Measurements from ENCODE around the gene GRK3.
"Not testable (repeated sequence)": the region's sequence is repeated elsewhere in the genome, so short reads cannot be mapped to it uniquely, and the experiment has no call there.

The GRK3 gene

DNA sequence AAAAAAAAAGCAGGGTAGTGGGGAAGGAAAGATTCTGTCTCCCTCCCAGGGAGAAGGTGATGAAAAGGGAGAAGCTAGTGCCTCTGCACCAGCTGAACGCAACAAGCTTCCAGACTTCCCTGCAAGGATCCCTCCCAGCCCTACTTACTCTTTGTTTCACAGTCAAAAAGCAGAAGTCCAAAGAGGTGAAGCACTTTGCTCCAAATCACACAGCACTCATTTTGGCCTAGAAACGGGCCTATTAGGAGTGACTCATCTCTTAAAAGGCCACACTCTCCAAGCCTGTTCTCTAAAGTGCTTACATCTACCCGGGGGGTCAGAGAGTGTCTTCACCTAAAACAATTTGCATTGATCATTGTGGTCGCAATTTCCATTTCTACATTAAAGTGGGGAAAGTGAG, 17.7 kb upstream of the GRK3 start:
- Histone ChIP-seq H3K27ac (peak overlapping the region in 1 of 21 experiments; percentile 9), H3K4me3 (no peak overlapping the region)

DNA sequence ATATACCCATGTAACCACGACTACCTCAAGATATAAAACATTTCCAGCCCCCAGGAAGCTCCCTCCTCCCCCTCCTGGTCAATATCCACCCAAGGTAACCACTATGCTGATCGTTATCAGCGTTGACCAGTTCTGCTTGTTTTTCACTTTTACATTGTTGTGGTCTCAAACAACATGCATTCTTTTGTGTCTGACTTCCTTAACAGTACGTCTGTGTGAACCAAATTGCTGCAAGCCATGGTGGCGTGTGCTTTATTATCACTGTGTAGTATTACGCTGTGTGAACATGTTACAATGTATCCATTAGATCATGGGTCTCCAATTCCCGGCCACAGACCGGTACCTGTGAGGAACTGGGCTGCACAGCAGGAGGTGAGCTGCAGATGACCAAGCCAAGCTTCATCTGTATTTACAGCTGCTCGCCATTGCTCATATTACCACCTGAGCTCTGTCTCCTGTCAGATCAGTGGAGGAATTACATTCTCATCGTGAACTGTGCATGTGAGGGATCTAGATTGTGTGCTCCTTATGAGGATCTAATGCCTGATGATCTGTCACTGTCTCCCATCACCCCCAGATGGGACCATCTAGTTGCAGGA, 15.5 kb upstream of the GRK3 start:
- Histone ChIP-seq H3K27ac (no peak overlapping the region), H3K4me3 (no peak overlapping the region)

DNA sequence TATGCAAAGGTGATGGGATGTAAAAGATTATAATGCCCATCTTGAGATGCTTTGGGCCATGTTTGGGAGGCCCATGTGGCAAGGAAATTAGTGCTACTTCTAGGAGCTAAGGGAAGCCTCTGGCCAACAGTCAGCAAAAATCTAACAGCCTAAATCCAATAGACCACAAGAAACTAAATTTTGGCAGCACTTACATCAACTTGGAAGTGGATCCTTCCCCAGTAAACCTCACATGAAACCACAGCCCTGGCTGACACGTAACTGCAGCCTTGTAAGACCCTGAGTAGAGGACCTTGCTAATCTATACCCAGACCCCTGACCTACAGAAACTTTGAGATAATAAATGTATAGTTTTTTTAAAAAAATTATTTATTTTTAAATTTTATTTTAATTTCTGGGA, 13.1 kb upstream of the GRK3 start:
- Histone ChIP-seq H3K4me3 (no peak overlapping the region), H3K27ac (no peak overlapping the region)

DNA sequence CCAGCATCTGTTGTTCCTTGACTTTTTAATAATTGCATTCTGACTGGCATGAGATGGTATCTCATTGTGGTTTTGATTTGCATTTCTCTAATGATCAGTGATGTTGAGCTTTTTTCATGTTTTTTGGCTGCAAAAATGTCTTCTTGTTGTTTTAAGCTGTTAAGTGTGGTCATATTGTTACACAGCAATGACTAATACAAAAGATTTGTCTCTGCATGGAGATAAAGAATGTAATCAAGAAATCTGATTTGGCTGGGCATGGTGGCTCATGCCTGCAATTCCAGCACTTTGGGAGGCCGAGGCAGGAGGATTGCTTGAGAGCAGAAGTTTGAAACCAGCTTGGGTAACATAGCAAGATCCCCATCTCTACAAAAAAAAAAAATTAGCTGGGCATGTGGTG, 12.1 kb upstream of the GRK3 start:
- H3K27ac ChIP-seq, H3K4me3 ChIP-seq: not testable (repeated sequence)

DNA sequence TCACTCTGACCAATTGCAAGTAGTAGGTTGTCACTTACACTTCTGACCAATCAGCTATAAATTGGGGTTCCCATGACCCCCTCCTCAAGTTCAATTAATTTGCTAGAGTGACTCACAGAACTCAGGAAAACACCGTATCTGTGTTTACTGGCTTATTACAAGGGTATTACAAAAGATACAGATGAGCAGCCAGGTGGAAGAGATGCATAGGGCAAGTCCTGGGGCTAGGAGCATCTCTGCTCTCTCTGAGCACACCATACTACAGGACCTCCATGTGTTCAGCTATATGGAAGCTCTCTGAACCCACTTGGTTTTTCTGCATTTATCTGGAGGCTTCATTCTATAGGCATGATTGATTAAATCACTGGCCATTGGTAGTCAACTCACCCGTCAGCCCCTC, 11.3 kb upstream of the GRK3 start:
- no peak overlapping the region for H3K27ac ChIP-seq

DNA sequence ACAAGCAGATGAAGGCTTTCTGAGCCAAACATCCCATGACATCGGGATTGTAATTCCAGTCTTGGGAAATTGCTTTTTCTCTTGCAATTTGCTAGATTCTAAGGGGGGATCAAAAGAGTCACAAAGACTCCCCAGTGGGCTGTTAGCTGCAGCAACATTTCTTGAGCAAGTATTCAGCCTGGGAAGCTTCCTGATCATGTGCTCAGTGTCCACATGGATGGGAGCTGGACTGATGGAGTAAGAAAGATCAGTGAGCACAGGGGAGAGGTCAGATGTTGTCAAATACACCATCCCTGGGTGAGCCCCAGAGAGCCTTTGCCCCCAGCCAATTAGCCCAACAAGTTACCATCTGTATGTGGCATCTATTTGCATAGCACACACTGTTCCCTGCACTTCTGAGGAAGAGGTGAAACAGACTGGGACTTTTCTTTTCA, 10.2 kb upstream of the GRK3 start:
- Histone ChIP-seq H3K27ac (peak overlapping the region in 2 of 21 experiments; percentile 4 to 18), H3K4me3 (no peak overlapping the region)

More for the DNA sequence above, 11.3 kb upstream of the GRK3 start:
- H3K4me3 ChIP-seq, result no peak overlapping the region

DNA sequence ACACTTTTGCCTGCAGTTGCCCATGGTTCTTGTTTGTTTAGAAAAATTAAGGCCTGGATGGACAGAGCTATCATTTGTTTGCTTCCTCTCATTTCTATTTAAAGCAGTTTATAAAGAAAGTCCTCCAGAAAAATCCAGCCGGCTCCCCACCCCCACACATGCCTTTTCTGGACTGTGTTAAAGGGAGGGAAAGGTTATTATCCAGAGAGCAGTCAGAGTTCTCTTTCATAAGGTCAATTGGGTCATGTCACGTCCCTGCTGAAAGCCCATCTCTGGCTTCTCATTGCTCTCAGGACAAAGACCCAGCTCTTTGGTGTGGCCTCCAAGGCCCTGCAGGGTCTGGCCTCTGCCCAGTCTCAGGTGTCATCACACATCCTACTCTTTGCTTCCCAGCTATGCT, 9.8 kb upstream of the GRK3 start:
- Histone ChIP-seq H3K4me3 (no peak overlapping the region), H3K27ac (peak overlapping the region in 2 of 21 experiments; percentile 4 to 18)

DNA sequence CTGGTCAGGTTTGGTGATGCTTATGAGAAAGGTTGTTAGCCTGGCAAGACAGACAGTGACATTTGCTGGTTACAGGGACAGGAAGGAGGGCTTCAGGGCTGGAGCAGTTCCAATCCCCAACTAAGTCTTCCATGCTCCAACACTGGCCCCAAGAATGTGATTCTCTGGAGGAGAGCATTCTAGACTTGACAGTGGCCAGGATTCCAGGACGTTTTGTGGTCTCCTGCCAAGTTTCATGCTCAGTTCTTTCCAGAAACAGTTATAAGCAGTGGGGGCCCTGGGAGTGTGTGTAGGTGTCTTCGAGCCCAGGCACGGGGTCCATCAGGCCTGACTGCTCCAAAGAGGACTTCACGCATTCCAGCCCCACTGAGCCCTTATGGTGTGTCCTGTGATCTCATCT, 8.9 kb upstream of the GRK3 start:
- Histone ChIP-seq H3K27ac (no peak overlapping the region), H3K4me3 (no peak overlapping the region)

DNA sequence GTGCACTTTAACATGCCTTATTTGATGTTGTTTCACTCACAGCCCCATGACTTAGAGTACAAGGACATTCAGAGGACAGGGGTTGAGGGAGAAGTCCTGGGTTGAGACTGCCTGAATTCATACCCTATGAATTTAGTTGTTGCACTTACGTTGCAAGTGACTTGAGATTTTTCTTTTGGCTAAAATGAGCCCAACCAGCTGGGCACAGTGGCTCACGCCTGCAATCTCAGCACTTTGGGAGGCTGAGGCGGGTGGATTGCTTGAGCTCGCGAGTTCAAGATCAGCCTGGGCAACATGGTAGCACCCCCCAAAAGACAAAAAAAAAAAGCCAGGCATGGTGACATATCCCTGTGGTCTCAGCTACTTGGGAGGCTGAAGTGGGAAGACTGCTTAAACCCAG, 7.3 kb upstream of the GRK3 start:
- Histone ChIP-seq H3K4me3 (no peak overlapping the region), H3K27ac (no peak overlapping the region)

DNA sequence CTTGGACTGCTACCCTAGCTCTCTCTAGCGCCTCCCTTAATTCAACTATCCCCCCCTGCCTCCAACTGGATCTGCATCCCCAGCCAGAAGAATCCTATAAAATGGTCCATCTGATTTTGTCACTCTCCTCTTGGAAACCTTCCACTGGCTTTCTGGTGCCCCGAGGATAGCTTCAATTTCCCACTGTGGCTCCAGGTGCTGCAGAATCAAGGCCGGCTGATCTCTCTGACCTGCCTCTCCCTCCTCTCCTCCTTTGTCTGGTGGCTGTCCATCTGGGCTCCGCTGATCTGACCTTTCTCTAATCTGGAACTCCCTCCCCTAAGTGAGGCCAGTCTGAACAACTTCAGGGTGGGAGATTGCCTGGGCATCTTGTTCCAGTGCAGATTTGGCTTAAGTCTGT, 6.1 kb upstream of the GRK3 start:
- Histone ChIP-seq H3K4me3 (no peak overlapping the region), H3K27ac (no peak overlapping the region)

DNA sequence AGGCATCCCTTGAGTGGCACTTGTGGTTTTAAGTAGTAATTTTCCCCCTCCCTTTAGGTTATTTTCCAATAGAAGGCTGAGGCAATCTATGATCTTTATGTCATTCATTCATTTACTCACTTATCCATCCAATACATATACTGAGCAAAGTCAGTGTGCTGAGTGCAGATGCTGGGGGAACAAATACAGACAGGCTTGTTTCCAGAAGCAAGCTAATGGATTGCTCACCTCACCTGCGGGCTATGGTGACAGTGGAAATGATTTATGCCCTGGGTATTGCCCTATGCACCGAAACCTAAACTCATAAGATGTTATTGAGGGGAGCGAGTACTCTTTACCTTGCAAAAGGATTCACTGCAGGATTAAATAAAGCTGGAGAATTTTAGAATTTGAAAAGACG, 4.6 kb upstream of the GRK3 start:
- not testable (repeated sequence) for H3K4me3 ChIP-seq, H3K27ac ChIP-seq

DNA sequence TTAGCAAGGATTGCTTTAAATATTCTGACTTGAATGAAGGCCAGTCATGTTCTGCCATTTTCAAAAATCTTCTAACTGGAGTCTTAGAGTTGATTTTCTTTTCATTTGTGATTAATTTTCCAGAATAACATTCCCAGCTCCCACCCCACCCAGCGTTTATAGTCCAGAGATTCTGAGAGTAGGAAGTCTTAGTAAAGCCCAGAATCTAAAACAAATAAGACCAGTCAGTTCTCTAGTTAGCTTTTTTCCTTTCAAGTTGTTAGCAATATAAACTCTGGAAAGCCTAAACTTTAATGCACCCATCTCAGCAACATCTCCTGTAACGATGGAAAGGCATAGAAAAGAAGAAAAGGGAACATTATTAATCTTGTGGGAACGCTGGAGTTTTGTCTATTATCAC, 3.3 kb upstream of the GRK3 start:
- not testable (repeated sequence) for H3K4me3 ChIP-seq, H3K27ac ChIP-seq

DNA sequence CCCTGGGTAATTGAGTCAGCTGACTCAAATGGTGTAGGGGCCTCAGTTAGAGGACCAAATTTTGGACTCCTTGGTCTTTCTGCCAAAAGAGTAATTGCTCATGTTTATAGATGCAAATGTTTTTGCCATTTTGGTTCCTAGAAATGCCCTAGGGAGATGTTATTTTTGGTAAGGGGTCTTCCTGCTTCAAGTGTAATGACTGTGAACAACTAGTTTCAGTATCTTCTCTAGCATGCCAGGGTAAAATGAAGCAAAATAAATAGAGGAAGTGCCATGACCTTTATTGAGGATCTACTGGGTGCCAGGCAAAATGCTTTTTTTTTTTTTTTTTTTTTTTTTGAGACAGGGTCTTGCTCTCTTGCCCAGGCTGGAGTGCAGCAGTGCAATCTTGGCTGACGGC, 2.5 kb upstream of the GRK3 start:
- H3K4me3 ChIP-seq, result not testable (repeated sequence)
- H3K27ac ChIP-seq, result peak overlapping the region in 1 of 21 experiments; percentile 73

DNA sequence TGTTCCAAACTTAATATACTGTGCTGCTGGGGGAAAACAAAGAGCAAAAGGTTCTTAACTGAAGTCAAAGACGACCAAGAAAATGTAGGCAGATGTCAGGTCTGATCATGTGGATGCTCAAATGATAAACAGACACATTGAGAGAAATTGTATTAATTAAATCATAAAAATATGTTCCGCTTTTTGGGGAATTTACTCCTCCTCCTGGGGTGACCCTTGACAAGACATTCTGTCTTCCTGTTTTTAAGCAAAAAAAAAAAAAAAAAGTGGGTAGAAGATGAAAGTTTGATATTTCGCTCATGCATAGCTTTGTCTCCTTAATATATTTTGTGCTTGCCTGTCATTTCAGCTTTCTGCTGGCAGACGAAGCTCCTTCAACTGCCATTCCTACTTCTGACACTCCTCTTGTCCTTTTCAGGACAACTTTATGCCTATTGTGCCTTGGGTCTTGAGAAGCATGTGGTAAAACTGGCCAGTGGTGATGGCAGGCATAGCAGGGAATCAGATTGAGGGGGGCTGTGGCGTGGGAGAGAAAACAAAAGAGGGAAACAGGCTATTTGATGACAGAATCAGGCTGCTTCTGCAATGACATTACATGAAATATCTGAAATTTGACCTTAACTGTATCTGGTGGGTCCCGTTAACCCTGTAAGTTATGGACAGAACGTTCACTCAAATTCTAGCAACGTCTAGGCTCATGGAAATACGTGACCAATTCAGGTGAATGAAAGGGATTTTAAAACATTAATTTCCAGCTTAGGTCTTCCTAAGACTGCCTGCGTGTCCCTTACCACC, 1.3 kb upstream of the GRK3 start:
- Histone ChIP-seq H3K4me3 (peak overlapping the region in 3 of 7 experiments; percentile 77 to 84 (median 80)), H3K27ac (peak overlapping the region in 14 of 21 experiments; percentile 20 to 86 (median 72))

DNA sequence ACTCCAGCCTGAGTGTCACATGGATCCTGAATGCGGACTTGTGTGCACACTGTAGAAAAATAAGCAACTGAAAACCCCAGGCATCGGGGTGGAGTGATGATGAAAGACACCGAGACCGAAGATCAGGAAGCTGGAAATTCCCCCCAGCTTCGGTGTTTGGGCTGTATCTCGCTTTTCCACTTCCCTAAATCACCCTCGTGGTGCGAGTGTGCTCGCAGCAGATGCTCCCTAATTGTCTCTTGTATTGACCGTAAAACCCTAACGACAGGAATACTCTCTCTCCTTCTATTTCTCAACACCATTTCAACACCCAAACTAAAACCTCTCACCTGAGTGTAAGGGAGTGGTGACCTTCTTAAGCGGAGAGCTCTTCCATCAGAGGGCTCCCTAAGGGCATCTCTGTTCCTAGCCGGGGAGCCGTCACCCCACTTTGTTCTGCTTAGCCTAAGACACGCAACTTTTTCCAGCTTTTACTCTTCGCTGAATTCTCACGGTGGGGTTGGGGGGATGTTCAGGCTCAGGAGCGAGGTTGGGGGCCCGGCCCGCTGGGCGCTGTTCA, 635 bp upstream of the GRK3 start:
- H3K4me3 ChIP-seq, result peak overlapping the region; percentile 56 to 88 (median 80)
- peak overlapping the region in 20 of 21 experiments; percentile 4 to 86 (median 74) for H3K27ac ChIP-seq

DNA sequence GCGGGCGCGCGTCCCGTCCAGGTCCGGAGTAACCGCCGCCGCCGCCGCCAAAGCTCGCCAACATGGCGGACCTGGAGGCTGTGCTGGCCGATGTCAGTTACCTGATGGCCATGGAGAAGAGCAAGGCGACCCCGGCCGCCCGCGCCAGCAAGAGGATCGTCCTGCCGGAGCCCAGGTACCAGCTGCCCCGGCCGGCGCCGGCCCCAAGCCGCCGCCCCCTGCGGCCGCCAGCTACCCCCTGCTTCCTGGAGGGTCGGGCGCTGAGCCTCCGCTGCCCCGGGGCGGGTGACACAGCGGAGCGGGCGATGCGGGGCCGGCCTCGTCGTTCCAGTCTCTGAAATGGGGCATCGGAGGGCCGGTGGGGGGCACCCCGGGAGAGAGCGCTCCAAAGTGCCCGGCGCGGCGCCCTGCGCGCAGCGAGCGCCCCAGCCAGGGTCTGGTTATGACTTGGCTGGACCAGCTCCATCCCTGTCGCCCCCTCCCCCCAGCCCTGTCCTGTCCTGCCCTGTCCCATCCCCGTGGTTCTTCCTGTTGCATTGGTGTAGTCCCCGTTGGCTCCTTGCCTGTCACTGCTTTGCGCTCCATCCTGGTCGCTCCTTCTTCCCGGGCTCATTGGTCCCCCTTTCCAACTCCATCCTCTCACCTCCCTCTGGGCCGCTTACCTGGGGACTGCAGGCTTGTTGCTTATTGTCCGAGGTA, 653 bp downstream of the GRK3 start:
- peak overlapping the region; percentile 56 to 88 (median 80) for H3K4me3 ChIP-seq
- peak overlapping the region in 20 of 21 experiments; percentile 37 to 90 (median 79) for H3K27ac ChIP-seq

DNA sequence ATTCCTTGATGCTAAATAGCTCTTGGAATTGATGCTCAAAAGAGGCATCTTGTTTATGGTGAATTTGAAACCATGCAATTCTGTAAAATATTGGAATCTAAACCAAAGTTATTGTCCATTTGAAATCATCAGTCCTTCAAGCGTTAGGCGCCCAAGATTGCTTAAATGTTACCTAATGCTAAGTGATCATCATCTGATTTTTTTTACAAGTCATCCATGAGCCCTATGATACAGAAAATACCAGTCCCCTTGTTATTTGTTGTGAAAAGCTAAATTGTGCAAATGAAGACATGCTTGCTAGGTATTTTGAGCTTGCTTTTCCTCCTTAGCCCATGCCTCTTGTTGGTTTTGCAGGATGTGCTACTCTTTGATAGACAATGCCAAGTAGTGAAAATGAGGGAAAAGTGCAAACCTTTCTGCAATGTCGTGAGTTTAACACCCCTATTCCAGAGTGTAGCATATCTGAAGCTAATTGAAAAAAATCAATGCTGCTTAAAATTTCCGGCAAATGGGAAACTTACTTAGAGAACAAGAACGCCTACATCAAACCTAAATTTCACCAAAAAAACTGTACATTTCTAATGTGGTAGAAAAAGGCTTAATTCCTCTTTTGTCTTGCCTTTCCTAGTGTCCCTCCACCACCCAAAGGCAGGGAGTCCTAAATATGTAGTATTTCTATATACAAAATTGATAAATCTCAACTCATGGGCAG, 1.9 kb downstream of the GRK3 start:
- peak overlapping the region in 7 of 21 experiments; percentile 10 to 84 (median 78) for H3K27ac ChIP-seq
- H3K4me3 ChIP-seq, result peak overlapping the region in 5 of 7 experiments; percentile 4 to 88 (median 84)

DNA sequence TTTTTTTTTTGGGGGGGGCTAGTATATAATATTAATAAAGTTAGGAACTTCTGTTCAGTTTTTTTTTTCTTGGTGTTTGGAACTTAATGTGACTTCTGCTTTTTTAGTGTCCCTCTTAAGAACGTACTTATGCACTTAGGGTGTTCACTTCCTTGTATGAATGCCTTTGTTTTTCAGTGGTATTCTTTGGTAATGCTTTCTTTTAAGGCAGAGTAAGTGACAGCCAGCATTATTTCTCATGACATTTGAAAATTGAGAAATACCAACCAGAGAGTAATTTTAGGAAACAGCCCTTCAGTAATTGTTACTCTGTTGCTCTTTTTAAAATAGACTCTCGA, 2.4 kb downstream of the GRK3 start:
- Histone ChIP-seq H3K27ac (peak overlapping the region in 5 of 21 experiments; percentile 10 to 79 (median 33)), H3K4me3 (no peak overlapping the region)

DNA sequence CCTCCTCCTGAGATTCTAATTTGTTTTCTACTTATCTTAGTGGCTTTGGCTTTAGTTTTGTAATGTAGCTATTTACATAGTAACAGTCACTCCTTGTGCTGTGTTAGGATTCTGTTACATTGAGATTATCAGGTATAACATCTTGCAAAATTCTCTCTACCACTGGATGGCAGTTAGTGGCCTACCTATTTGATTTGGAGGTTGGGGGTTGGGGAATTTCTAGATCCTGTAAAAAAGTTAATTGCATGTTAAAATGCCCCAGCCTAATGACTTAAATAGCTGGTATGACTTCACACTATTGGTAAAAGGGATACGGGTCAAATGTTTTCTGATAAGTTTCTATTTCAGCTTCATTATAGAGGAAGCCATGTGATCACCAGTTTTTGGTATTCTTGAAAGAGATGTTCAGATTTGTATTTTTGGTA, 2.8 kb downstream of the GRK3 start:
- Histone ChIP-seq H3K4me3 (no peak overlapping the region), H3K27ac (peak overlapping the region in 2 of 21 experiments; percentile 21 to 79)

DNA sequence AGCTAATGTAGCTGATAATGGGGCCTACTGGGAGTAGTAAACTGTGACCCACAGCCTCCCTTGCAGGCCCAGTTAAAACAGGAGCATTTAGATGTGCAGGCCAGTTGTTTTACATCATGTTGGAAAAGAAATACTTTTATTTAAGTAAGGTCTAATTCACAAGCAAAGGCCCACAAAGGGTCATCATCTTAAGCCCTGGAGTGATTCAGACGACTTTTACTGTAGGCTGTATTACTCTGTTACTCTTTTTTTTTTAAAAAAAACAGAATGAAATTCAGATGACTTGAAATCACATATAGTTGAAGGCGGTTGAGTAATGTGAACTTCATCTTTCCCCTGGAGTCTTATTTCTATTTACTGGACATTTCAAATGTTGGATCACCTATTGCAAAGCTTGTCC, 3.6 kb downstream of the GRK3 start:
- H3K4me3 ChIP-seq, result not testable (repeated sequence)
- peak overlapping the region in 2 of 21 experiments; percentile 21 to 79 for H3K27ac ChIP-seq
